ENCODE results near the gene FNBP1. TPM values are rescaled to one million over a fixed set of nuclear protein-coding genes. Genes with fewer than 3 reads are reported as not detected.

Gene FNBP1
- total and polyA plus RNA-seq, 2 of the 8 experiments (the other 6 are each of a cell fraction or from before 2014, with no cell fraction given): 7.2 to 40.9 TPM

GRCh38 chr9:130072515-130073235, 29.7 kb upstream of the FNBP1 start:
- Histone ChIP-seq H3K9me3 (ENCODE audit: insufficient read depth in 2 of 2, low read depth in 1 of 2, low read length in 1 of 2) (no peaks in the 10 kb centered on the region), H3K18ac (ENCODE audit: extremely low read depth, low read length) (no peak overlapping the region), H3K79me2 (ENCODE audit: control insufficient read depth in 1 of 2, insufficient read depth in 2 of 2, low read length in 2 of 2) (peaks cover 0 to 30% of the 10 kb centered on the region in 2 experiments; a peak in 3 of 4 replicates), H3K4ac (replicated peaks; ENCODE audit: insufficient read length, low read depth, low read length) (no peak overlapping the region), H3K36me3 (ENCODE audit: control insufficient read depth in 2 of 4, insufficient read depth in 4 of 4, low read length in 3 of 4) (peaks cover 0 to 14% (median 10%) of the 10 kb centered on the region in 4 experiments; a peak in 4 of 8 replicates), H4K91ac (replicated peaks; ENCODE audit: insufficient read length, low read length) (no peak overlapping the region), H3K4me3 (ENCODE audit: extremely low read depth in 1 of 4, insufficient read depth in 2 of 4, low read depth in 3 of 4, low read length in 4 of 4) (no peak overlapping the region), H4K8ac (ENCODE audit: extremely low read depth, insufficient read depth, low read length) (no peak overlapping the region), H3K9ac (replicated peaks in 1 of 4; ENCODE audit: extremely low read depth in 1 of 4, low read depth in 3 of 4, low read length in 3 of 4) (no peak overlapping the region), H3K14ac (ENCODE audit: insufficient read length) (no peak overlapping the region), H3K56ac (replicated peaks; ENCODE audit: insufficient read length, low read depth, low read length) (no peak overlapping the region), H2BK20ac (ENCODE audit: low read length) (no peak overlapping the region), H4K5ac (ENCODE audit: insufficient read length, low read depth, low read length) (no peak overlapping the region), H3K4me1 (replicated peaks in 1 of 4; ENCODE audit: control insufficient read depth in 3 of 4, insufficient read depth in 4 of 4, low read length in 3 of 4) (peaks cover 0 to 3% (median 0%) of the 10 kb centered on the region in 4 experiments; a peak in 1 of 7 replicates), H2AK5ac (ENCODE audit: low read depth, low read length) (no peak overlapping the region), H3K79me1 (ENCODE audit: low read depth, low read length) (peaks cover 3% of the 10 kb centered on the region), H3K23ac (ENCODE audit: insufficient read length) (no peak overlapping the region), H3K27ac (ENCODE audit: low read depth, low read length) (no peak overlapping the region), H3K4me2 (ENCODE audit: insufficient read depth in 1 of 2, low read depth in 2 of 2, low read length in 2 of 2) (no peak overlapping the region), H3K23me2 (ENCODE audit: low read depth, low read length) (no peaks in the 10 kb centered on the region), H2BK15ac (ENCODE audit: low read length) (no peak overlapping the region), H2AFZ (ENCODE audit: low read length) (no peak overlapping the region), H2BK5ac (ENCODE audit: low read depth, low read length) (peak overlapping the region; percentile 73; the same call in 1 of the 2 replicates), H4K20me1 (replicated peaks in 1 of 2; ENCODE audit: control insufficient read depth in 1 of 2, insufficient read depth in 2 of 2, low read length in 2 of 2) (peaks cover 0 to 2% of the 10 kb centered on the region in 2 experiments), H2BK120ac (replicated peaks; ENCODE audit: low read depth, low read length) (no peak overlapping the region), H3K27me3 (replicated peaks in 1 of 4; ENCODE audit: control insufficient read depth in 3 of 4, extremely low read depth in 1 of 4, insufficient read depth in 3 of 4, low read length in 3 of 4) (no peaks in the 10 kb centered on the region), H2BK12ac (ENCODE audit: low read depth, low read length) (no peak overlapping the region)
- FAIRE-seq (no peak), DNase-seq (ENCODE audit: low read depth in 1 of 2, low spot score in 2 of 2) (no peak)
- CTCF ChIA-PET (ENCODE audit: partially characterized antibody): interaction anchor here (1.2 kb wide), 1 partner anchor 187 kb away, joined by 3 read pairs; no protein-coding TSS in a partner anchor
- POLR2A ChIA-PET (ENCODE audit: partially characterized antibody): no interaction called here
- 94% methylated on average over 9 of the region's 9 CpGs; no CpG with 5 or more reads in 1 of the 2 experiments for WGBS, 2 experiments (ENCODE audit: extremely low coverage in 1 of 2, insufficient coverage in 1 of 2, insufficient read length in 1 of 2, insufficient replicate concordance in 2 of 2, low coverage in 1 of 2, low lambda C conversion rate in 2 of 2, missing lambda C conversion rate in 1 of 2)
- TF ChIP-seq RAD21 (IDR thresholded peaks at IDR 0.05 in 1 of 2, conservative IDR thresholded peaks at IDR 0.05 in 1 of 2; ENCODE audit: low read depth in 2 of 2, low read length in 2 of 2): no peak
- no peak for TF ChIP-seq E2F6 (IDR thresholded peaks at IDR 0.05)
- TF ChIP-seq SP1 (IDR thresholded peaks at IDR 0.05; ENCODE audit: low read depth, low read length): no peak
- TF ChIP-seq MAX (IDR thresholded peaks at IDR 0.05): no peak
- no peak for TF ChIP-seq BACH1 (IDR thresholded peaks at IDR 0.05; ENCODE audit: low read length)
- TF ChIP-seq YY1 (IDR thresholded peaks at IDR 0.05; ENCODE audit: low read depth, low read length): no peak
- TF ChIP-seq CHD1 (IDR thresholded peaks at IDR 0.05; ENCODE audit: low read depth, low read length): no peak
- no peak for TF ChIP-seq SRF (IDR thresholded peaks at IDR 0.05; ENCODE audit: low read depth, low read length)
- TF ChIP-seq SIX5 (IDR thresholded peaks at IDR 0.05; ENCODE audit: low read depth, low read length): no peak
- TF ChIP-seq EGR1 (IDR thresholded peaks at IDR 0.05; ENCODE audit: borderline replicate concordance, low read depth, low read length): no peak
- no peak for TF ChIP-seq POLR2AphosphoS5 (IDR thresholded peaks at IDR 0.05; ENCODE audit: low read depth, low read length)
- TF ChIP-seq FOSL1 (IDR thresholded peaks at IDR 0.05; ENCODE audit: insufficient read depth, low read depth, low read length): no peak
